HG03025 (cell line): Measurements from ENCODE around the gene FAM3B.

Source experiments
- ATAC-seq: cut with Tn5 transposase; IDR thresholded peaks from one replicate; pipeline ENCODE4 v1.9.1; 2021; ENCODE audit warnings: mild to moderate bottlenecking, moderate library complexity; ENCODE audit not compliant: unreplicated experiment, low FRiP score

FAM3B gene

GRCh38 chr21:41317458-41317857 is 857 bp downstream of the FAM3B start:
- no peak for ATAC-seq

DNA sequence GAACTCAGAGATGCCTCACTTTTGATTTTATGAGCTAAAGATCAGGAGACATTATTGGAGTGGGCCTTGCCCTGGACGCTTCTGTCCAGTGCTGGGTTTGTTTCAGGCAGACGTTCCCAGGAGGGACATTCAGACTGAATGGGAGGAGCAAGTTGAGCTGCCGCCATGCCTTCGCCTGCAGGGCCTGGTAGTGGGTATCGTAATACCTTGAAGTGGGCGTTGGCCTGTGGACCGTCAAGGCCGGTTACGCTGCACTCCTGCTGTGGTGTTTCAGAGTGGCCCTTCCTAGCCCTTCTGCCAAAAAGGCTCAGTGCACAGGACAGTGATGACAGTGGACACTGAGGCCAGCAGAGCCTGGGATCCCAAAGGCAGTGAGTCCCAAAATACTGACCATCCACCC is 1.6 kb downstream of the FAM3B start:
- no peak for ATAC-seq

DNA sequence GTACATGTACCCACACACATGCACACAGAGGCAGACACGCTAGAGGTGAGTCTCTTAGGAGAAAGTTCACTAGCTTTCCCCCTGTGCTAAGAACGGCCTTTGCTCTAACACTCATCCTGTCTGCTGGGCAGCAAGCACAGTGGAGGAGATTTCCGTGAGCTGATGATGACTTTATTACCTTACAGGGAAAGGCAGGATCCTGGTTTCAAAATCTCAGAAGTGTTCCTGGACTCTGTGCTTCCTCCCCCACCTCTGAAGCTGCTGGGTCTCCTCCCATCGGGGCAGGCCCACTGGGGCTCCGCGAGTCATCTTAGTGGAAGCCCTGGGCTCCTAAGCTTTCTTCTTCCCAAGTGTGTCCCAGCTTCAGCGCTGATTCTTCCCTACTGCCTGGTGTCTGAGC is 2.7 kb downstream of the FAM3B start:
- ATAC-seq, result no peak

GRCh38 chr21:41321211-41321907 is 4.8 kb downstream of the FAM3B start:
- ATAC-seq, result no peak

DNA sequence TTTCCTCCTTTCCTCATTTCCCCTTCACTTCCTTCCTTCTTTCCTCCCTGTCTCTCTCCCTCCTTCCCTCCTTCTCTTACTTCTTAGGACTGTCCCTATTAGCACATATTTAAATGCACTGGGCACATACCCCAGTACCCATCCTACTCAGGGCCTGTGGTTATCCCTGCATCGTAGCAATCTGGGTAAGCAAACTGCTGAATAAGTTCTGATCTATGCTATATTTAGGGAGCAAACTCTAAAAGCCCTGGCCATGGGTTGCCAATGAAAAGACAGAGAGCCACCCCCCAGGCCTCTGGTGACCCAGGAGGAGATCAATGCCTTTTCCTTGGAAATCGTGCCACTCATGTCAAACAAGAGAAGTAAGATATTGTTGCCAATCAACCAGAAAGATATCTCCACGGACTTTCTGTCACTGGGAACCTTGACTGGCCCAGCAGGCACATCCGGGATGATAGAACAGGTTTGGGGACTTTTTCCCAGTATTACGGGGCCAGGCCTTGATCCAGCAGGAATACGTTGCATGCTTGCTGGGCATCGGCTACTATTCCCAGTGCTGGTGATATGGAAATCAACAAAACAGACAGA is 5.4 kb downstream of the FAM3B start:
- ATAC-seq, result no peak

DNA sequence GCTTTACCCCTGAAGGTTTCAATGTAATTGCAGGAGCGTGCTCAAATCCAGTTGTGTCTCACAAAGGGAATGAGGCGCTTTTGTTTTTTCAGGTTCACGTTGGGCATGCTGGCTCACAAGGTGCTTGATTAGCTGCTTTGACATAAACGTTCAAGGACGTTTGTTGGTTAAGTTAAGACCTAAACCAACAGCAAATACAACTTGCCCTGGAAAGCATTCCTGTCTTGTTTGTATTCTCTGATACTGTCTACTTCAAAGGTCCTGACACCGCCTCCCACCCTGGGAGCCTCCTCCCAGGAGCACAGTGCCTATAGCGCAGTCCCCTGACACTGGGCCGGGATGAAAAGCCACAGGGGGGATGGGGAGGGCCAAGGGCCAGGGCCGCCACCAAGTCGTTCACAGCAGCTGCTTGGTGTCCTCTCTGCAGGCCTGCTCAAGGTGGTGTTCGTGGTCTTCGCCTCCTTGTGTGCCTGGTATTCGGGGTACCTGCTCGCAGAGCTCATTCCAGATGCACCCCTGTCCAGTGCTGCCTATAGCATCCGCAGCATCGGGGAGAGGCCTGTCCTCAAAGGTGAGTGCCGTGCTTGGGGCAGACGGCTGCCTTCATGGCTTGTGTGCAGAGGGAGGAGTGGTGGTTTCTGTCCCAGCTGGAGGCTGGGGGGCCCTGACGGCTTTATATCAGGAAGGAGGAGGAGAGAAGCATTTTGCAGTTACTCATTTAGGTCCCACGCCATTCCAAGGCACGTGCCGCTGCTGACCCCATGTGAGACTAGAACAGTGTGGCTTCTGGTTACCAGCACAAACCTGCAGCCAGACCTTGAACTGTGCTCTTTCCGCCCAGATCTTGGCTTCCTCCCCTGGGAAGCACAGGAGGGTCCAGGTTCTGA is 6.1 kb downstream of the FAM3B start:
- no peak for ATAC-seq

- no peak for ATAC-seq
Observed at GRCh38 chr21:41325138-41325912, 8.7 kb downstream of the FAM3B start.

- no peak for ATAC-seq
Observed at GRCh38 chr21:41326414-41327080, 9.9 kb downstream of the FAM3B start.

DNA sequence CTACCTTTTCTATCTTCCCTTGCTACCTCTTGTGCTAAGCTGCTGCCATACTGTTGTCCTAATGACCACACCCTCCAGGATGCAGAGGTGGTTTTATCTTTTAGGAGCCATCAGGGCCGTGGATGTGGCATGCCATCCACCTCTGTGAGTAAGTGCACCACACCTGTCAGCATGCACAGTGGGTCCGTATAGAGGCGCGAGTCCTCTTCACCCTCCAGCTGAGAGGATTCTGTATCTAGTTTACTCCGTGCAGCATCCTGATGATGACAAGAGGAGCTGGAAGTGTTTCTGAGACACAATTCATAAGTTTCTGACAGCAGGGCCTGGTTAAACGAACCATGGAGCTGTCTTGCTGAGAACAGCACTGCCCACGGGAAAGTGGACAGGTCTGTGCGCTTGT is 11.2 kb downstream of the FAM3B start:
- no peak for ATAC-seq

DNA sequence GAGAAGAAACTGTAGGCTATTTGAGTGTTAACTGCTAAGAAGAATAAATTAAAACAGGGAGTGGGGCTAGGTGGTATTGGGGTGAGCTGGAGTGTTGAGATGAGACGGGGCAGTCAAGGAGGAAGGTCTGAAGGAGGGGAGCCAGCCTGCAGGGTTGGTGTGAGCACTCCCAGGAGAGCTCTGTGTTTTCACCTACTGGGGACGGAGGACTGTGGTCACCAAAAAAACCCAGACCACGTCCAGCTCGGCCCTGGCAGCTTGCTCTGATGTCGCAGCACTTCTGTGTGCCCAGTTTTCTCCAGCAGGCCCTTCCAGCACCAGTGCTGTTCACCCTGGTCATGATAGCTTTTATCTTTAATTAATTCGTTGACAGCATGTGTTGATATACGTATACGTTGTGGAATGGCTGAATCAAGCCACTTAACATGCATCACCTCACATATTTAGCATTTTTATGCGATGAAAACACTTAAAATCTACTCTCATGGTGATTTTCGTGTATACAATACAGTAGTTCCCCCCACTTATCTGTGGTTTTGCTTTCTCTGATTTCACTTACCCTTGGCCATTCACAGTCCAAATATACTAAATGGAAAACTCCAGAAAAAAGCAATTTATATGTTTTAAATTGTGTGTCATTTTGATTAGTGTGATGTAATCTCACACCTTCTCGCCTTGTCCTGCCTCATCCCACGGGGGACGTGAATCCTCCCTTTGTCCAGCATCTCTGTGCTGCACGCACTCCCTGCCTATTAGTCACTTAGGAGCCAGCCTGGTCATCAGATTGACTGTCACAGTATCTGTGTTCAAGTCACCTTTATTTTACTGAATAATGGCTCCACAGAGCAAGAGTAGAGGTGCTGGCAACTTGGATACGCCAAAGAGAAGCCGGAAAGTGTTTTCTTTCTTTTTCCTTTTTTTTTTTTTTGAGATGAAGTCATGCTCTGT is 12.3 kb downstream of the FAM3B start:
- ATAC-seq, result no peak

- ATAC-seq, result no peak
Observed at GRCh38 chr21:41333752-41334151, 17.2 kb downstream of the FAM3B start.

DNA sequence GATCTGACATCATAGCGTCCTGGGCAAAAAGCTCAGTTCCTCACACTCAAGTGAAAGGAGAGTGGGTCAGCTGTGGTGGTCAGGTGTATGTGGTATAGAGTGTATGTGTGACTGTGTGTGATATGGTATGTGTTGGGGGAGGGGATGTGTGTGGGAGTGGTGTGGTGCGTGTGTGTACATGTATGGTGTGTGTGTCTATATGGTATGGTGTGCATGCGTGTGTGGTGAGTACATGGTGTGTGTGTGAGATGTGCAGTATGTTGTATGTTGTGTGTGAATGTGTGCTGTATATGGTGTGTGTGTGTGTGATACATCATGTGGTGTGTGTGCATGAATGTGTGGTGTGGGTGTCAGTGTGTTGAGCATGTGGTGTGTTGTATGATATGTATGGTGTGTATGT is 20.9 kb downstream of the FAM3B start:
- no peak for ATAC-seq

DNA sequence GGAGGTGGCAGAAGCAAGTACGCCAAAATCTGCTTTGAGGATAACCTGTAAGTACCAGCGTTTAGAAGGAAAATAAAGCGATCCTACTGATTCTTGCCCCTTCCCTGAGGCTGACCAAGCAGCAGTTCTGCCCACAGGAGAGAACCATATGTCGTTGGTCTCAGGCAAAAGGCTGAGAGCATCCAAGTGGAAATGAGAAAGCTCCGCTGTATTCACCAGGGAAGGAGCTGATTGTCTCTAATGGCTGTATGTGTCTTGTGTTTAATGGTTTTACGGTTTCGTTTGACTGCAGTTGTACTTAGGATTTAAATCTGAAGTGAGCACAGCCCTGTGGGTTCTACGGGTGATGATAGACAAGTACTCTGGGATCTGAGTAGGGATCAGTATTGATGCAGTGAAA is 21.9 kb downstream of the FAM3B start:
- no peak for ATAC-seq

- ATAC-seq, result no peak
Observed at GRCh38 chr21:41342035-41342434, 25.4 kb downstream of the FAM3B start.

DNA sequence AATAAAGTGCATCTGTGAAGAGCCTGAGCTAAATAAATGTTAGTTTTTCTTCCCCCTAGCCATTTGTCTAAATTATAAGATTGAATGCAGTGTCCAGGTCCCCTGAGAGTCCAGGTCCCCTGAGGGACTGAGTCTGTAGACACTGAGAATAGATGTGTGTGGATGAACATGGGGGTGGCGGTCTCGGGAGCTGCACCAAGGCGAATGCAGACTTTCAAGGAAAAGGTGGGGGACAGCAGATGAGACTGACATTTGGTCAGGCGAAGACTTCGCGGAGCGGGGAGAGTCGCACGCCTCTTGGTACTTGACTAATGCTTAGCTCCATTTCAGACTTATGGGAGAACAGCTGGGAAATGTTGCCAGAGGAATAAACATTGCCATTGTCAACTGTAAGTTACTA is 27.5 kb downstream of the FAM3B start:
- ATAC-seq, result no peak

- ATAC-seq, result no peak
Observed at GRCh38 chr21:41345356-41345755, 28.8 kb downstream of the FAM3B start.

GRCh38 chr21:41345934-41346685 is 29.5 kb downstream of the FAM3B start:
- no peak for ATAC-seq

DNA sequence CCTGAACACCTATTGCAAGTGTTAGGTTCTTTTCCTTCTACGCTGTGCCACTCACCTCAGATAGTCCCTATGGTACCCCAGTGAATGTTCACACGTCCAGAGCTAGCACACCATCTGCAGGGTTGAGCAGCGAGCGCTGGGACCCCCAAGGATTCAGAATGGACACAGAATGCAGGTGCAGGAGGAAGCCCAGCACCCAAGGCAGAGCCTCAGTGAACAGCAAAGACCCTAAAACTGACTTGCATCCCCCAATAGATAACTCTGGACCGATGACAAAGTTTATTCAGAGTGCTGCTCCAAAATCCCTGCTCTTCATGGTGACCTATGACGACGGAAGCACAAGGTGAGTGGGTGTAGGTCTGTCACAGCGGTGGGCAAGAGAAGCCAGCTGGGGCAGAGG is 30.2 kb downstream of the FAM3B start:
- no peak for ATAC-seq

- no peak for ATAC-seq
Observed at GRCh38 chr21:41348434-41348833, 31.8 kb downstream of the FAM3B start.
